HepG2 (cell line): Measurements from ENCODE around the gene THSD4. TPM values are rescaled to one million over a fixed set of nuclear protein-coding genes. Genes with fewer than 3 reads are reported as not detected.

ENCODE experiments used
- ATAC-seq: fragments of 200-7000 bp; cut with Tn5 transposase; 3 replicates; pipeline ENCODE4 v1.9.1; 2020; ENCODE audit warnings: mild to moderate bottlenecking, moderate library complexity
- BruUV-seq: library from RNA; stranded (reverse); fragments of 400-500 nt; replicated peaks from 2 replicates; lab custom pipeline; 2021; lab: Mats Ljungman, UMichigan
- CTCF ChIA-PET: fragments of 300-600 bp; formaldehyde crosslinking; extraction: SDS; loops from one replicate; lab custom pipeline; 2021; ENCODE audit warnings: low total read pairs, inconsistent platforms, low intra/inter-chr PET ratio; lab: Yijun Ruan, JAX
- POLR2A ChIA-PET: fragments of 350-600 bp; sonication (Branson Sonifier 250); formaldehyde crosslinking; loops from one replicate; lab custom pipeline; 2020; ENCODE audit warnings: antibody characterized with exemption, inconsistent platforms; lab: Yijun Ruan, JAX
- DNase-seq: peaks from one replicate; pipeline ENCODE4 v3.0.0-alpha.2; 2015; ENCODE audit warnings: low spot score
- FAIRE-seq: peaks from 3 replicates; lab custom pipeline; 2011; peaks lifted over from hg19 to GRCh38; lab: Jason Lieb, UNC
- H2AFZ ChIP-seq: one replicate; pipeline ENCODE4 v1.6.1; 2011; ENCODE audit warnings: low read length, inconsistent platforms
- H3K27ac ChIP-seq: fragments of 300-600 bp; 3 replicates; pipeline ENCODE4 v1.8.0; 2011; ENCODE audit warnings: mixed run types, mild to moderate bottlenecking, mixed read lengths, low read length, inconsistent platforms; ENCODE audit not compliant: insufficient read depth; ENCODE audit errors: extremely low read length
- H3K27me3 ChIP-seq, 2 experiments: fragments of 200-600 bp in 1 of 2; 2 replicates in 1 of 2; 3 replicates in 1 of 2; pipeline versions ENCODE4 v1.6.0 to v1.8.0; 2011; ENCODE audit warnings: low read length in 2 of 2, mild to moderate bottlenecking in 2 of 2, moderate library complexity in 2 of 2, inconsistent platforms in 1 of 2; ENCODE audit not compliant: insufficient read depth in 2 of 2, control insufficient read depth in 1 of 2
- H3K36me3 ChIP-seq, 2 experiments: fragments of 200-600 bp in 1 of 2; replicated peaks in 1 of 2; 2 replicates in 1 of 2; 3 replicates in 1 of 2; pipeline versions ENCODE4 v1.5.1 to v1.8.0; 2011; ENCODE audit warnings: low read length in 2 of 2, inconsistent platforms in 1 of 2; ENCODE audit not compliant: insufficient read depth in 2 of 2, control insufficient read depth in 1 of 2
- H3K4me1 ChIP-seq: 2 replicates; pipeline ENCODE4 v1.5.1; 2012; ENCODE audit warnings: low read length, inconsistent platforms; ENCODE audit not compliant: insufficient read depth
- H3K4me2 ChIP-seq: 2 replicates; pipeline ENCODE4 v1.6.0; 2011; ENCODE audit warnings: low read depth, low read length, inconsistent platforms
- H3K4me3 ChIP-seq, 3 experiments: fragments of 200-600 bp in 1 of 3; sonication (generic), shearing (Covaris generic) in 1 of 3; replicated peaks in 1 of 3; 2 replicates each; pipeline ENCODE4 v1.5.1; 2011 to 2016; ENCODE audit warnings: low read length in 3 of 3, inconsistent platforms in 2 of 3, low read depth in 2 of 3, mild to moderate bottlenecking in 2 of 3, control low read depth in 1 of 3, mixed read lengths in 1 of 3; ENCODE audit not compliant: insufficient read depth in 1 of 3
- H3K79me2 ChIP-seq: one replicate; pipeline ENCODE4 v1.6.1; 2011; ENCODE audit warnings: low read length, inconsistent platforms; ENCODE audit not compliant: insufficient read depth
- H3K9ac ChIP-seq: 2 replicates; pipeline ENCODE4 v1.6.0; 2011; ENCODE audit warnings: mild to moderate bottlenecking, low read depth, low read length, inconsistent platforms; ENCODE audit not compliant: insufficient read depth
- H3K9me3 ChIP-seq: 2 replicates; pipeline ENCODE4 v1.5.1; 2012; ENCODE audit warnings: mild to moderate bottlenecking, low read length
- H4K20me1 ChIP-seq: 2 replicates; pipeline ENCODE4 v1.6.0; 2011; ENCODE audit warnings: inconsistent platforms, mild to moderate bottlenecking, low read length, moderate library complexity; ENCODE audit not compliant: insufficient read depth
- BRD4 ChIP-seq: sonication (generic); formaldehyde crosslinking; IDR thresholded peaks from 2 replicates; pipeline ENCODE4 v1.4.0; 2020; ENCODE audit warnings: missing genetic modification reagents
- CENPBD1 ChIP-seq: sonication (generic); formaldehyde crosslinking; IDR thresholded peaks from 2 replicates; pipeline ENCODE4 v1.8.0; 2022; ENCODE audit warnings: missing genetic modification reagents, low read depth, mild to moderate bottlenecking, borderline replicate concordance
- FIP1L1 ChIP-seq: fragments of 200-400 bp; formaldehyde crosslinking; IDR thresholded peaks from 2 replicates; pipeline ENCODE4 v1.6.1; 2018; ENCODE audit warnings: low read depth, mild to moderate bottlenecking, low read length, moderate library complexity, borderline replicate concordance; ENCODE audit not compliant: insufficient read depth
- NFE2L2 ChIP-seq: fragments of 150-350 bp; IDR thresholded peaks from 2 replicates; pipeline ENCODE4 v1.6.1; 2014; ENCODE audit warnings: low read length
- ZFYVE20 ChIP-seq: sonication (generic); formaldehyde crosslinking; IDR thresholded peaks from 2 replicates; pipeline ENCODE4 v1.8.0; 2023; ENCODE audit warnings: low read depth, mild to moderate bottlenecking, moderate library complexity, missing genetic modification reagents, borderline replicate concordance
- ZNF138 ChIP-seq: sonication (generic); formaldehyde crosslinking; IDR thresholded peaks from 2 replicates; pipeline ENCODE4 v1.5.0; 2020; ENCODE audit warnings: mild to moderate bottlenecking, low read depth, missing genetic modification reagents
- ZNF44 ChIP-seq: sonication (generic); formaldehyde crosslinking; IDR thresholded peaks from 2 replicates; pipeline ENCODE4 v1.5.1; 2020; ENCODE audit warnings: mild to moderate bottlenecking, missing genetic modification reagents
- ZSCAN9 ChIP-seq: IDR thresholded peaks from 2 replicates; pipeline ENCODE4 v1.6.1; 2016; ENCODE audit warnings: borderline replicate concordance
- WGBS: methylation state at CpG from one replicate; pipeline ENCODE4 v1.1.6; 2017; ENCODE audit warnings: low lambda C conversion rate; 5-methylcytosine and 5-hydroxymethylcytosine counted together
- in situ Hi-C: cut with HindIII; loops from 2 replicates; pipeline ENCODE4 v1.10.0; 2017; ENCODE audit warnings: low pct_unique_long_range_greater_than_20kb; ENCODE audit not compliant: extremely low pct_ligation_motif_present
- intact Hi-C: fragments of 100-400 bp; cut with micrococcal nuclease; formaldehyde crosslinking; loops from one replicate; pipeline ENCODE4 v1.10.0; 2022; ENCODE audit not compliant: unreplicated experiment
- polyA plus RNA-seq, 8 experiments: library from polyadenylated mRNA; depleted of rRNA in 3 of 8; stranded (reverse) in 7 of 8; unstranded in 1 of 8; fragments of >200 nt; fragmentation: Illumina TruSeq in 4 of 8; extraction: Trizol in 4 of 8; gene quantifications; 2 replicates each; pipeline versions ENCODE4 v1.2.1 to v1.2.3, GENCODE V29; 2011 to 2016; ENCODE audit warnings: low read depth in 4 of 8, missing spikeins in 1 of 8, mixed read lengths in 1 of 8; ENCODE audit not compliant: insufficient read depth in 1 of 8
- total RNA-seq, 5 experiments: library from RNA; depleted of rRNA; stranded (reverse); fragments of >200 nt; fragmentation: Illumina TruSeq; extraction: Trizol; gene quantifications; 2 replicates each; pipeline ENCODE4 v1.2.3, GENCODE V29; 2016; ENCODE audit warnings: low read depth in 1 of 5
- TF ChIP-seq, protein P1 (sequence below), 2 experiments: sonication (generic) in 1 of 2; formaldehyde crosslinking in 1 of 2; IDR thresholded peaks; 2 replicates each; pipeline versions ENCODE4 v1.4.0 to v1.6.1; 2016 to 2020; ENCODE audit warnings: borderline replicate concordance in 1 of 2, low read depth in 1 of 2, mild to moderate bottlenecking in 1 of 2, missing genetic modification reagents in 1 of 2

Gene THSD4
- total and polyA plus RNA-seq, 2 of the 13 experiments (the other 11 are each of a cell fraction or from before 2014, with no cell fraction given), result 0.07 to 0.21 TPM

- ChIA-PET POLR2A (no interaction called here), CTCF (no interaction called here)
- 66% methylated on average over 6 of the region's 6 CpGs for WGBS
- H3K4me3 ChIP-seq, result no peak overlapping the region
- no TSS peak for BruUV-seq
- DNase-seq, result no peak
- no peak overlapping the region for H2AFZ ChIP-seq
- intact Hi-C loops, result no loop called here
- H3K36me3 ChIP-seq, result no peaks in the 10 kb centered on the region
- peaks cover 0 to 42% of the 10 kb centered on the region in 2 experiments; a peak in 3 of 5 replicates for H3K27me3 ChIP-seq
- TF ChIP-seq ZNF44 (CRISPR knock-in tag), result no peak
- TF ChIP-seq, all 625 proteins: peak for 0
- in situ Hi-C loops, result no loop called here
- FAIRE-seq (no peak), ATAC-seq (no peak)
- Histone ChIP-seq H3K79me2 (no peaks in the 10 kb centered on the region), H3K9me3 (no peaks in the 10 kb centered on the region), H3K9ac (no peak overlapping the region), H3K4me2 (no peak overlapping the region), H4K20me1 (no peaks in the 10 kb centered on the region; the same call in 1 of the 2 replicates), H3K27ac (no peak overlapping the region), H3K4me1 (peaks cover 19% of the 10 kb centered on the region)
Measured at GRCh38 chr15:71510763-71511162, 395.5 kb downstream of the THSD4 start.

GRCh38 chr15:71511796-71512681, 396.8 kb downstream of the THSD4 start:
- Histone ChIP-seq H3K9me3 (no peaks in the 10 kb centered on the region), H3K4me2 (peak overlapping the region; percentile 40; the same call in 1 of the 2 replicates), H3K9ac (no peak overlapping the region), H3K79me2 (no peaks in the 10 kb centered on the region), H2AFZ (no peak overlapping the region), H3K4me1 (peaks cover 19% of the 10 kb centered on the region), H3K36me3 (no peaks in the 10 kb centered on the region), H3K27ac (peak overlapping the region; percentile 31), H4K20me1 (no peaks in the 10 kb centered on the region; the same call in 1 of the 2 replicates), H3K4me3 (no peak overlapping the region), H3K27me3 (peaks cover 0 to 44% of the 10 kb centered on the region in 2 experiments; a peak in 3 of 5 replicates)
- in situ Hi-C loops, result no loop called here
- intact Hi-C loops, result no loop called here
- WGBS, result 30% methylated on average over 15 of the region's 15 CpGs
- FAIRE-seq, result no peak
- peak; percentile 71 for DNase-seq
- CTCF ChIA-PET, result no interaction called here
- BruUV-seq, result no TSS peak
- POLR2A ChIA-PET, result interaction anchor here (1.0 kb wide), 1 partner anchor 149 kb away, joined by 4 read pairs; no protein-coding TSS in a partner anchor
- ATAC-seq, result peak; percentile 79
- TF ChIP-seq BRD4 (CRISPR knock-in tag), result no peak
- no peak for TF ChIP-seq ZFYVE20 (CRISPR knock-in tag)
- no peak for TF ChIP-seq ZSCAN9 (CRISPR knock-in tag)
- no peak for TF ChIP-seq ZNF138 (CRISPR knock-in tag)
- no peak for TF ChIP-seq CENPBD1
- TF ChIP-seq NFE2L2, result no peak
- no peak for TF ChIP-seq FIP1L1
- TF ChIP-seq, protein P1, sequence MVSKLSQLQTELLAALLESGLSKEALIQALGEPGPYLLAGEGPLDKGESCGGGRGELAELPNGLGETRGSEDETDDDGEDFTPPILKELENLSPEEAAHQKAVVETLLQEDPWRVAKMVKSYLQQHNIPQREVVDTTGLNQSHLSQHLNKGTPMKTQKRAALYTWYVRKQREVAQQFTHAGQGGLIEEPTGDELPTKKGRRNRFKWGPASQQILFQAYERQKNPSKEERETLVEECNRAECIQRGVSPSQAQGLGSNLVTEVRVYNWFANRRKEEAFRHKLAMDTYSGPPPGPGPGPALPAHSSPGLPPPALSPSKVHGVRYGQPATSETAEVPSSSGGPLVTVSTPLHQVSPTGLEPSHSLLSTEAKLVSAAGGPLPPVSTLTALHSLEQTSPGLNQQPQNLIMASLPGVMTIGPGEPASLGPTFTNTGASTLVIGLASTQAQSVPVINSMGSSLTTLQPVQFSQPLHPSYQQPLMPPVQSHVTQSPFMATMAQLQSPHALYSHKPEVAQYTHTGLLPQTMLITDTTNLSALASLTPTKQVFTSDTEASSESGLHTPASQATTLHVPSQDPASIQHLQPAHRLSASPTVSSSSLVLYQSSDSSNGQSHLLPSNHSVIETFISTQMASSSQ (IDR thresholded peaks at IDR 0.05; ENCODE audit: low read depth), result 0 out of 2 replicates have a peak, but pooled peaks have one; percentile 28
- TF ChIP-seq, protein P1 (CRISPR knock-in tag; IDR thresholded peaks at IDR 0.05; ENCODE audit: borderline replicate concordance), result no peak; the same call in 1 of the 2 replicates
